H9 (cell line): ENCODE measurements around the gene PDCD4. TPM values are rescaled to one million over a fixed set of nuclear protein-coding genes. Genes with fewer than 3 reads are reported as not detected.

Source experiments
- DNase-seq: peaks from one replicate; pipeline ENCODE4 v3.0.0-alpha.2; 2017
- H2AFZ ChIP-seq: one replicate; pipeline ENCODE4 v1.6.1; 2013; ENCODE audit warnings: mild to moderate bottlenecking, low read length, control low read depth, moderate library complexity
- H2AK5ac ChIP-seq: 2 replicates; pipeline ENCODE4 v1.6.1; 2013; ENCODE audit warnings: low read length, control low read depth, mixed read lengths; ENCODE audit not compliant: insufficient read length
- H2BK120ac ChIP-seq: one replicate; pipeline ENCODE4 v1.6.1; 2013; ENCODE audit warnings: low read depth, mild to moderate bottlenecking, low read length, control low read depth, inconsistent platforms; ENCODE audit not compliant: poor library complexity, severe bottlenecking
- H2BK12ac ChIP-seq: 2 replicates; pipeline ENCODE4 v1.6.1; 2013; ENCODE audit warnings: low read length, control low read depth, mixed read lengths, low read depth; ENCODE audit not compliant: insufficient read length
- H2BK15ac ChIP-seq: 2 replicates; pipeline ENCODE4 v1.6.1; 2013; ENCODE audit warnings: low read depth, low read length, control low read depth
- H2BK20ac ChIP-seq: one replicate; pipeline ENCODE4 v1.6.1; 2013; ENCODE audit warnings: low read depth, mild to moderate bottlenecking, low read length, control low read depth, inconsistent platforms; ENCODE audit not compliant: poor library complexity, severe bottlenecking
- H2BK5ac ChIP-seq: 2 replicates; pipeline ENCODE4 v1.6.1; 2013; ENCODE audit warnings: low read length, control low read depth, mixed read lengths; ENCODE audit not compliant: insufficient read length
- H3K14ac ChIP-seq: 2 replicates; pipeline ENCODE4 v1.6.1; 2013; ENCODE audit warnings: low read length, control low read depth; ENCODE audit not compliant: insufficient read depth
- H3K18ac ChIP-seq: 2 replicates; pipeline ENCODE4 v1.6.1; 2013; ENCODE audit warnings: low read depth, mild to moderate bottlenecking, mixed read lengths, low read length, control low read depth; ENCODE audit not compliant: insufficient read length
- H3K23ac ChIP-seq: 2 replicates; pipeline ENCODE4 v1.6.1; 2013; ENCODE audit warnings: low read length, control low read depth, mixed read lengths, low read depth; ENCODE audit not compliant: insufficient read length
- H3K23me2 ChIP-seq: 2 replicates; pipeline ENCODE4 v1.6.1; 2013; ENCODE audit warnings: low read depth, mild to moderate bottlenecking, mixed read lengths, low read length, control low read depth; ENCODE audit not compliant: insufficient read length, poor library complexity, severe bottlenecking
- H3K27ac ChIP-seq: 2 replicates; pipeline ENCODE4 v1.5.1; 2013; ENCODE audit warnings: low read length, control low read depth, mixed read lengths, low read depth; ENCODE audit not compliant: insufficient read length
- H3K27me3 ChIP-seq: 2 replicates; pipeline ENCODE4 v1.6.1; 2013; ENCODE audit warnings: low read length, control low read depth, inconsistent platforms; ENCODE audit not compliant: insufficient read depth
- H3K4ac ChIP-seq: 2 replicates; pipeline ENCODE4 v1.6.1; 2013; ENCODE audit warnings: low read depth, mild to moderate bottlenecking, control low read depth, inconsistent platforms, low read length, moderate library complexity
- H3K4me1 ChIP-seq: 2 replicates; pipeline ENCODE4 v1.6.1; 2013; ENCODE audit warnings: low read length, control low read depth, inconsistent platforms; ENCODE audit not compliant: insufficient read depth
- H3K4me2 ChIP-seq: 2 replicates; pipeline ENCODE4 v1.6.1; 2013; ENCODE audit warnings: low read length, control low read depth, mixed read lengths; ENCODE audit not compliant: insufficient read length, insufficient read depth
- H3K56ac ChIP-seq: 2 replicates; pipeline ENCODE4 v1.6.1; 2013; ENCODE audit warnings: low read depth, mild to moderate bottlenecking, mixed read lengths, low read length, control low read depth; ENCODE audit not compliant: insufficient read length
- H3K79me1 ChIP-seq: 2 replicates; pipeline ENCODE4 v1.6.1; 2013; ENCODE audit warnings: low read depth, mild to moderate bottlenecking, moderate library complexity, low read length, control low read depth, inconsistent platforms; ENCODE audit not compliant: insufficient read depth, poor library complexity, severe bottlenecking
- H3K79me2 ChIP-seq: 2 replicates; pipeline ENCODE4 v1.6.1; 2013; ENCODE audit warnings: low read length, control low read depth, inconsistent platforms; ENCODE audit not compliant: insufficient read depth
- H3K9ac ChIP-seq: 2 replicates; pipeline ENCODE4 v1.6.1; 2013; ENCODE audit warnings: low read length, control low read depth, mixed read lengths; ENCODE audit not compliant: insufficient read length; ENCODE audit errors: extremely low read depth
- H3K9me3 ChIP-seq: one replicate; pipeline ENCODE4 v1.6.1; 2013; ENCODE audit warnings: low read depth, low read length, inconsistent platforms; ENCODE audit not compliant: control insufficient read depth
- H3T11ph ChIP-seq: one replicate; pipeline ENCODE4 v1.6.1; 2013; ENCODE audit warnings: mild to moderate bottlenecking, low read length, control low read depth, inconsistent platforms
- H4K20me1 ChIP-seq: one replicate; pipeline ENCODE4 v1.6.1; 2013; ENCODE audit not compliant: control insufficient read depth, insufficient read length, insufficient read depth
- H4K5ac ChIP-seq: 2 replicates; pipeline ENCODE4 v1.6.1; 2013; ENCODE audit warnings: low read depth, mild to moderate bottlenecking, mixed read lengths, low read length, control low read depth; ENCODE audit not compliant: insufficient read length
- H4K8ac ChIP-seq: replicated peaks from 2 replicates; pipeline ENCODE4 v1.6.1; 2013; ENCODE audit warnings: low read length, control low read depth, mixed read lengths, low read depth; ENCODE audit not compliant: insufficient read length
- H4K91ac ChIP-seq: 2 replicates; pipeline ENCODE4 v1.6.1; 2013; ENCODE audit warnings: low read depth, mild to moderate bottlenecking, moderate library complexity, mixed read lengths, low read length, control low read depth; ENCODE audit not compliant: insufficient read length
- H3K27ac Mint-ChIP-seq, 3 experiments: 2 replicates in 2 of 3; 3 replicates in 1 of 3; pipeline ENCODE4 v1.8.0; 2020 to 2021; ENCODE audit warnings: mixed read lengths in 3 of 3, mild to moderate bottlenecking in 1 of 3, moderate library complexity in 1 of 3
- H3K27me3 Mint-ChIP-seq: 2 replicates; pipeline ENCODE4 v1.8.0; 2021; ENCODE audit warnings: low read depth, mild to moderate bottlenecking, moderate library complexity, mixed read lengths
- H3K36me3 Mint-ChIP-seq, 3 experiments: 2 replicates in 2 of 3; 3 replicates in 1 of 3; pipeline ENCODE4 v1.8.0; 2020 to 2021; ENCODE audit warnings: low read depth in 3 of 3, mixed read lengths in 3 of 3; ENCODE audit not compliant: insufficient read depth in 1 of 3
- H3K4me1 Mint-ChIP-seq, 2 experiments: 2 replicates each; pipeline ENCODE4 v1.8.0; 2020; ENCODE audit warnings: mixed read lengths in 2 of 2
- H3K4me3 Mint-ChIP-seq, 2 experiments: 2 replicates in 1 of 2; 3 replicates in 1 of 2; pipeline ENCODE4 v1.8.0; 2020 to 2021; ENCODE audit warnings: mild to moderate bottlenecking in 2 of 2, mixed read lengths in 2 of 2, moderate library complexity in 1 of 2
- H3K9me3 Mint-ChIP-seq, 2 experiments: 2 replicates in 1 of 2; 3 replicates in 1 of 2; pipeline ENCODE4 v1.8.0; 2020; ENCODE audit warnings: mild to moderate bottlenecking in 2 of 2, mixed read lengths in 2 of 2, moderate library complexity in 1 of 2
- WGBS: extraction: QIAGEN DNeasy Blood & Tissue Kit; methylation state at CpG from one replicate; pipeline ENCODE4 v1.1.7; 2013; ENCODE audit warnings: missing lambda C conversion rate, low lambda C conversion rate, mixed read lengths; ENCODE audit not compliant: insufficient read length; ENCODE audit errors: extremely low coverage; 5-methylcytosine and 5-hydroxymethylcytosine counted together
- total RNA-seq: library from RNA; stranded (reverse); gene quantifications from 2 replicates; pipeline ENCODE4 v1.2.1, GENCODE V29; 2021
- TF ChIP-seq, protein P1 (sequence below): fragments of 200-600 bp; sonication (generic); conservative IDR thresholded peaks from 3 replicates; pipeline ENCODE4 v1.8.0; 2021; ENCODE audit warnings: antibody characterized with exemption, mild to moderate bottlenecking

The PDCD4 gene
- total RNA-seq, 1 experiment from 2014 or later, result 29.3 TPM

GRCh38 chr10:110900983-110901382 is 29.3 kb downstream of the PDCD4 start:
- Histone ChIP-seq H2BK5ac (no peak overlapping the region), H2BK120ac (no peak overlapping the region), H2BK12ac (no peak overlapping the region), H4K8ac (no peak overlapping the region), H3K79me1 (no peaks in the 10 kb centered on the region), H4K91ac (no peak overlapping the region), H2AK5ac (no peak overlapping the region), H2AFZ (no peak overlapping the region), H3K27me3 (no peaks in the 10 kb centered on the region), H3K79me2 (no peaks in the 10 kb centered on the region), H3K14ac (no peak overlapping the region), H4K20me1 (no peaks in the 10 kb centered on the region), H3K56ac (no peak overlapping the region), H2BK15ac (no peak overlapping the region), H3K23me2 (no peaks in the 10 kb centered on the region), H3K9me3 (no peaks in the 10 kb centered on the region), H3K23ac (no peak overlapping the region), H3K4me1 (no peaks in the 10 kb centered on the region), H3K4ac (no peak overlapping the region), H4K5ac (no peak overlapping the region), H2BK20ac (no peak overlapping the region), H3K4me2 (no peak overlapping the region), H3T11ph (no peak overlapping the region), H3K27ac (no peak overlapping the region), H3K9ac (no peak overlapping the region), H3K18ac (no peak overlapping the region)
- DNase-seq, result no peak
- Mint-ChIP-seq H3K27ac (0 out of 7 replicates have a peak overlapping the region, but pooled peaks of 1 of the 3 experiments have one; percentile 69), H3K27me3 (no peaks in the 10 kb centered on the region), H3K9me3 (no peaks in the 10 kb centered on the region), H3K4me1 (peaks cover 0 to 3% of the 10 kb centered on the region in 2 experiments; a peak in 2 of 4 replicates), H3K36me3 (peaks cover 0 to 20% (median 13%) of the 10 kb centered on the region in 3 experiments; a peak in 4 of 7 replicates), H3K4me3 (no peak overlapping the region)
- TF ChIP-seq, protein P1, sequence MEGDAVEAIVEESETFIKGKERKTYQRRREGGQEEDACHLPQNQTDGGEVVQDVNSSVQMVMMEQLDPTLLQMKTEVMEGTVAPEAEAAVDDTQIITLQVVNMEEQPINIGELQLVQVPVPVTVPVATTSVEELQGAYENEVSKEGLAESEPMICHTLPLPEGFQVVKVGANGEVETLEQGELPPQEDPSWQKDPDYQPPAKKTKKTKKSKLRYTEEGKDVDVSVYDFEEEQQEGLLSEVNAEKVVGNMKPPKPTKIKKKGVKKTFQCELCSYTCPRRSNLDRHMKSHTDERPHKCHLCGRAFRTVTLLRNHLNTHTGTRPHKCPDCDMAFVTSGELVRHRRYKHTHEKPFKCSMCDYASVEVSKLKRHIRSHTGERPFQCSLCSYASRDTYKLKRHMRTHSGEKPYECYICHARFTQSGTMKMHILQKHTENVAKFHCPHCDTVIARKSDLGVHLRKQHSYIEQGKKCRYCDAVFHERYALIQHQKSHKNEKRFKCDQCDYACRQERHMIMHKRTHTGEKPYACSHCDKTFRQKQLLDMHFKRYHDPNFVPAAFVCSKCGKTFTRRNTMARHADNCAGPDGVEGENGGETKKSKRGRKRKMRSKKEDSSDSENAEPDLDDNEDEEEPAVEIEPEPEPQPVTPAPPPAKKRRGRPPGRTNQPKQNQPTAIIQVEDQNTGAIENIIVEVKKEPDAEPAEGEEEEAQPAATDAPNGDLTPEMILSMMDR, result no peak
- WGBS, result no CpG with 5 or more reads among the region's 2 CpGs
